Gastrocnemius medialis (tissue), 4 donors: ENCODE results near the gene RREB1. TPM values are rescaled to one million over a fixed set of nuclear protein-coding genes. Genes with fewer than 3 reads are reported as not detected.

Experiments used
- ATAC-seq, 2 donors: fragments of 150-250 bp; one replicate each; pipeline ENCODE4 v1.9.1; 2016
- DNase-seq, 2 donors: peaks; one replicate each; pipeline ENCODE4 v3.0.0-alpha.2; 2019
- H3K27ac ChIP-seq, 4 donors: fragments of 200-600 bp; sonication (generic); 1 replicate in 1 of 4; 2 replicates in 3 of 4; pipeline ENCODE4 v1.5.1; 2016 to 2018; ENCODE audit warnings: mild to moderate bottlenecking in 2 of 4, moderate library complexity in 1 of 4
- H3K27me3 ChIP-seq, 3 donors: fragments of 200-600 bp; sonication (generic) in 2 of 3; 1 replicate in 1 of 3; 2 replicates in 2 of 3; pipeline versions ENCODE4 v1.5.1 to v1.6.0; 2016 to 2019; ENCODE audit warnings: mild to moderate bottlenecking in 1 of 3, moderate library complexity in 1 of 3
- H3K36me3 ChIP-seq, 2 donors: fragments of 200-600 bp; sonication (generic) in 1 of 2; one replicate each; pipeline ENCODE4 v1.5.1; 2017 to 2018
- H3K4me1 ChIP-seq, 2 donors: fragments of 200-600 bp; sonication (generic) in 1 of 2; one replicate each; pipeline ENCODE4 v1.5.1; 2016 to 2017; ENCODE audit warnings: mild to moderate bottlenecking in 2 of 2
- H3K4me3 ChIP-seq, 4 donors: fragments of 200-600 bp; sonication (generic) in 3 of 4; 1 replicate in 1 of 4; 2 replicates in 3 of 4; pipeline ENCODE4 v1.5.1; 2016 to 2019; ENCODE audit warnings: mild to moderate bottlenecking in 2 of 4
- H3K9me3 ChIP-seq, 3 donors: fragments of 200-600 bp; sonication (generic) in 2 of 3; 1 replicate in 1 of 3; 2 replicates in 2 of 3; pipeline ENCODE4 v1.5.1; 2016 to 2019
- POLR2A ChIP-seq, 2 donors: fragments of 450-650 bp; IDR thresholded peaks; one replicate each; pipeline ENCODE4 v1.6.1; 2017; ENCODE audit warnings: antibody characterized with exemption in 2 of 2, mild to moderate bottlenecking in 2 of 2, moderate library complexity in 2 of 2
- in situ Hi-C, 4 donors: fragments of 200-750 bp; cut with MboI; loops; one replicate each; pipeline versions ENCODE4 v1.15.0 to v1.8.0; 2017; ENCODE audit warnings: low sequenced_read_pairs in 4 of 4
- intact Hi-C: fragments of 100-400 bp; cut with DNase I; formaldehyde crosslinking; loops from one replicate; pipeline ENCODE4 v1.15.1; 2023; ENCODE audit warnings: low total_unique reads
- total RNA-seq, 4 donors: library from RNA; depleted of rRNA; stranded (reverse); fragments of >200 nt; gene quantifications; one replicate each; pipeline versions ENCODE4 v1.1.0 to v1.2.3, GENCODE V29; 2016
- TF ChIP-seq, protein P1 (sequence below), 5 experiments: fragments of 450-650 bp in 3 of 5; fragments of 200-600 bp in 2 of 5; sonication (generic) in 2 of 5; IDR thresholded peaks in 4 of 5; conservative IDR thresholded peaks in 1 of 5; 1 replicate in 4 of 5; 2 replicates in 1 of 5; pipeline ENCODE4 v1.5.1; 2016 to 2019; ENCODE audit warnings: antibody characterized with exemption in 5 of 5, mild to moderate bottlenecking in 3 of 5, moderate library complexity in 3 of 5

The RREB1 gene
- total RNA-seq, 4 donors from 2014 or later = 18.0 to 41.3 (median 39.2) TPM

DNA sequence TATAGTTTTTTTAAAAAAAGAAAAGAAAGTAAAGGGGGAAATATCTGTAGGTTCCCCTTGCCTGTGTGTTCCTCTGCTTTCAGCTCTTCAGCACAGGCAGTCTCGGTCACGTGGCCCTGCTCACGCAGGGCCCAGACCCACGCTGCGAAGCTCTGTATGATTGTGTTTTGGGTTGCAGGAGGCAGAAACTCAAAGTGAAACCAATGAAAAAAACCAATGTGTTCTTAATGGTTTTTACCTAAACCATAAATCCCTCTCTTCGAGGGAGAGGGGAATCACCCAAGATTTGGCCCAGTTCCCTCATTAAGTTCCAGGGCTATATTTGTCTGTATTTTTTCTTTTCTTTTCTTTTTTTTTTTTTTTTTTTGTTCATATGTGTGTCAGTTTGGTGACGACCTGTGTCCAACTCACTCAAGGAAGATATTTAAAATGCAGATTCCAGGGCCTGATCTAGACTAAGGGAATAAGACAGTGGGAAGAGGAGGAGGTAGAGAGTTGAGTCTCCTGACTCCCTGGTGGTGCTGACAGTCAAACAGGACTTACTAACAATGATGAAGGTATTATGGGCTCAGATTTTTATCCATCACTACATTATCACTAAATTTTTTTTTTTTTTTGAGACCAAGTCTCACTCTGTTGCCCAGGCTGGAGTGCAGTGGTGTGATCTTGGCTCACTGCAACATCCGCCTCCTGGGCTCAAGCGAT, 33.8 kb upstream of the RREB1 start:
- ATAC-seq (peak in 1 of 2 donors; percentile 36), DNase-seq (peak in 1 of 2 donors; percentile 36)
- TF ChIP-seq, protein P1, sequence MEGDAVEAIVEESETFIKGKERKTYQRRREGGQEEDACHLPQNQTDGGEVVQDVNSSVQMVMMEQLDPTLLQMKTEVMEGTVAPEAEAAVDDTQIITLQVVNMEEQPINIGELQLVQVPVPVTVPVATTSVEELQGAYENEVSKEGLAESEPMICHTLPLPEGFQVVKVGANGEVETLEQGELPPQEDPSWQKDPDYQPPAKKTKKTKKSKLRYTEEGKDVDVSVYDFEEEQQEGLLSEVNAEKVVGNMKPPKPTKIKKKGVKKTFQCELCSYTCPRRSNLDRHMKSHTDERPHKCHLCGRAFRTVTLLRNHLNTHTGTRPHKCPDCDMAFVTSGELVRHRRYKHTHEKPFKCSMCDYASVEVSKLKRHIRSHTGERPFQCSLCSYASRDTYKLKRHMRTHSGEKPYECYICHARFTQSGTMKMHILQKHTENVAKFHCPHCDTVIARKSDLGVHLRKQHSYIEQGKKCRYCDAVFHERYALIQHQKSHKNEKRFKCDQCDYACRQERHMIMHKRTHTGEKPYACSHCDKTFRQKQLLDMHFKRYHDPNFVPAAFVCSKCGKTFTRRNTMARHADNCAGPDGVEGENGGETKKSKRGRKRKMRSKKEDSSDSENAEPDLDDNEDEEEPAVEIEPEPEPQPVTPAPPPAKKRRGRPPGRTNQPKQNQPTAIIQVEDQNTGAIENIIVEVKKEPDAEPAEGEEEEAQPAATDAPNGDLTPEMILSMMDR (IDR thresholded peaks at IDR 0.05 in 4 of 5, conservative IDR thresholded peaks at IDR 0.05 in 1 of 5) = no peak
- no peaks in the 10 kb centered on the region for H3K9me3 ChIP-seq
- intact Hi-C loops = no loop called here
- no peaks in the 10 kb centered on the region for H3K27me3 ChIP-seq
- in situ Hi-C loops = no loop called here
- peaks cover 0 to 9% of the 10 kb centered on the region in 2 donors for H3K4me1 ChIP-seq
- no peaks in the 10 kb centered on the region for H3K36me3 ChIP-seq
- no peak overlapping the region for H3K27ac ChIP-seq
- H3K4me3 ChIP-seq = no peak overlapping the region

GRCh38 chr6:7074870-7075269, 32.9 kb upstream of the RREB1 start:
- Histone ChIP-seq H3K4me3 (no peak overlapping the region), H3K27me3 (no peaks in the 10 kb centered on the region), H3K4me1 (peaks cover 0 to 9% of the 10 kb centered on the region in 2 donors), H3K27ac (no peak overlapping the region), H3K36me3 (no peaks in the 10 kb centered on the region), H3K9me3 (no peaks in the 10 kb centered on the region)
- DNase-seq = no peak
- TF ChIP-seq POLR2A (IDR thresholded peaks at IDR 0.05) = no peak
- TF ChIP-seq, protein P1 (IDR thresholded peaks at IDR 0.05 in 4 of 5, conservative IDR thresholded peaks at IDR 0.05 in 1 of 5) = no peak
- in situ Hi-C loops (no loop called here), intact Hi-C loops (no loop called here)
- no peak for ATAC-seq

- intact Hi-C loops (no loop called here), in situ Hi-C loops (no loop called here)
- no peaks in the 10 kb centered on the region for H3K36me3 ChIP-seq
- H3K4me3 ChIP-seq = no peak overlapping the region
- DNase-seq (no peak), ATAC-seq (no peak)
- peaks cover 0 to 9% of the 10 kb centered on the region in 2 donors for H3K4me1 ChIP-seq
- H3K9me3 ChIP-seq = no peaks in the 10 kb centered on the region
- no peak overlapping the region for H3K27ac ChIP-seq
- no peak for TF ChIP-seq POLR2A (IDR thresholded peaks at IDR 0.05)
- TF ChIP-seq, protein P1 (IDR thresholded peaks at IDR 0.05 in 4 of 5, conservative IDR thresholded peaks at IDR 0.05 in 1 of 5) = no peak
- no peaks in the 10 kb centered on the region for H3K27me3 ChIP-seq
Observed at GRCh38 chr6:7075341-7076000, 32.3 kb upstream of the RREB1 start.

- in situ Hi-C loops (no loop called here), intact Hi-C loops (no loop called here)
- TF ChIP-seq POLR2A (IDR thresholded peaks at IDR 0.05) = no peak
- TF ChIP-seq, protein P1 (IDR thresholded peaks at IDR 0.05 in 4 of 5, conservative IDR thresholded peaks at IDR 0.05 in 1 of 5) = no peak
- no peak overlapping the region for H3K27ac ChIP-seq
- no peaks in the 10 kb centered on the region for H3K36me3 ChIP-seq
- H3K4me1 ChIP-seq = peaks cover 0 to 9% of the 10 kb centered on the region in 2 donors
- DNase-seq = no peak
- no peak for ATAC-seq
- H3K4me3 ChIP-seq = no peak overlapping the region
- H3K9me3 ChIP-seq = no peaks in the 10 kb centered on the region
- no peaks in the 10 kb centered on the region for H3K27me3 ChIP-seq
Observed at GRCh38 chr6:7077856-7078255, 29.9 kb upstream of the RREB1 start.
